Neuronal stem cell (in vitro differentiated cells): ENCODE measurements around the gene HTR3E.

ENCODE experiments used
- DNase-seq: peaks from one replicate; pipeline ENCODE4 v3.0.0-alpha.2; 2013; ENCODE audit warnings: low spot score
- H2AFZ ChIP-seq: one replicate; pipeline ENCODE4 v1.6.1; 2013; ENCODE audit warnings: mild to moderate bottlenecking, low read length, inconsistent platforms
- H2AK5ac ChIP-seq: 2 replicates; pipeline ENCODE4 v1.6.1; 2013; ENCODE audit warnings: low read depth, mild to moderate bottlenecking, inconsistent platforms, low read length, moderate library complexity, mixed read lengths
- H2BK120ac ChIP-seq: 2 replicates; pipeline ENCODE4 v1.6.1; 2013; ENCODE audit warnings: low read depth, mild to moderate bottlenecking, inconsistent platforms, low read length, moderate library complexity, mixed read lengths
- H2BK12ac ChIP-seq: one replicate; pipeline ENCODE4 v1.6.1; 2013; ENCODE audit warnings: low read length, inconsistent platforms
- H2BK15ac ChIP-seq: 2 replicates; pipeline ENCODE4 v1.6.1; 2013; ENCODE audit warnings: mild to moderate bottlenecking, low read length, inconsistent platforms, mixed read lengths
- H2BK5ac ChIP-seq: one replicate; pipeline ENCODE4 v1.6.1; 2013; ENCODE audit warnings: inconsistent platforms, mild to moderate bottlenecking, low read length, moderate library complexity
- H3K14ac ChIP-seq: one replicate; pipeline ENCODE4 v1.6.1; 2013; ENCODE audit warnings: low read length, inconsistent platforms
- H3K18ac ChIP-seq: 2 replicates; pipeline ENCODE4 v1.6.1; 2013; ENCODE audit warnings: low read length, inconsistent platforms
- H3K23ac ChIP-seq: 2 replicates; pipeline ENCODE4 v1.6.1; 2013; ENCODE audit warnings: low read depth, mild to moderate bottlenecking, mixed read lengths, low read length, inconsistent platforms; ENCODE audit not compliant: poor library complexity
- H3K27ac ChIP-seq: replicated peaks from 3 replicates; pipeline ENCODE4 v1.5.1; 2013; ENCODE audit warnings: low read length, inconsistent platforms
- H3K27me3 ChIP-seq, 3 experiments: 2 replicates each; pipeline ENCODE4 v1.6.1; 2013; ENCODE audit warnings: low read length in 3 of 3, mild to moderate bottlenecking in 2 of 3, inconsistent platforms in 1 of 3, low read depth in 1 of 3, mixed read lengths in 1 of 3, moderate library complexity in 1 of 3; ENCODE audit not compliant: control insufficient read depth in 3 of 3, insufficient read depth in 3 of 3
- H3K36me3 ChIP-seq, 2 donors: replicated peaks in 1 of 2; 2 replicates each; pipeline ENCODE4 v1.6.1; 2013; ENCODE audit warnings: low read length in 2 of 2; ENCODE audit not compliant: control insufficient read depth in 2 of 2, insufficient read depth in 2 of 2
- H3K4ac ChIP-seq: 2 replicates; pipeline ENCODE4 v1.6.1; 2013; ENCODE audit warnings: inconsistent platforms, mild to moderate bottlenecking, low read length, moderate library complexity
- H3K4me1 ChIP-seq, 2 donors: 1 replicate in 1 of 2; 2 replicates in 1 of 2; pipeline ENCODE4 v1.6.1; 2013; ENCODE audit warnings: low read length in 2 of 2, low read depth in 1 of 2; ENCODE audit not compliant: control insufficient read depth in 2 of 2, insufficient read depth in 1 of 2
- H3K4me2 ChIP-seq: one replicate; pipeline ENCODE4 v1.6.1; 2013; ENCODE audit warnings: mild to moderate bottlenecking, low read length, inconsistent platforms; ENCODE audit not compliant: insufficient read depth, poor library complexity, severe bottlenecking
- H3K4me3 ChIP-seq, 2 donors: 2 replicates each; pipeline ENCODE4 v1.5.1; 2013; ENCODE audit warnings: low read length in 2 of 2, mild to moderate bottlenecking in 2 of 2, inconsistent platforms in 1 of 2, moderate library complexity in 1 of 2
- H3K79me1 ChIP-seq: one replicate; pipeline ENCODE4 v1.6.1; 2013; ENCODE audit warnings: low read depth, mild to moderate bottlenecking, inconsistent platforms, low read length, moderate library complexity
- H3K9ac ChIP-seq: one replicate; pipeline ENCODE4 v1.6.1; 2013; ENCODE audit warnings: mild to moderate bottlenecking, low read depth, low read length, inconsistent platforms; ENCODE audit not compliant: poor library complexity
- H3K9me3 ChIP-seq, 2 donors: replicated peaks in 1 of 2; 2 replicates each; pipeline versions ENCODE3 to v1.6.1; 2013; ENCODE audit warnings: low read length in 2 of 2, mild to moderate bottlenecking in 2 of 2, inconsistent platforms in 1 of 2, low read depth in 1 of 2, mixed read lengths in 1 of 2, moderate library complexity in 1 of 2; ENCODE audit not compliant: control insufficient read depth in 2 of 2, insufficient read depth in 1 of 2
- H4K8ac ChIP-seq: one replicate; pipeline ENCODE4 v1.6.1; 2013; ENCODE audit warnings: low read depth, mild to moderate bottlenecking, inconsistent platforms, low read length, moderate library complexity
- H4K91ac ChIP-seq: one replicate; pipeline ENCODE4 v1.6.1; 2013; ENCODE audit warnings: low read length, low read depth, mild to moderate bottlenecking, inconsistent platforms; ENCODE audit not compliant: poor library complexity
- WGBS, 2 donors: extraction: QIAGEN DNeasy Blood & Tissue Kit; methylation state at CpG; one replicate each; pipeline ENCODE4 v1.1.7; 2013; ENCODE audit warnings: missing lambda C conversion rate in 2 of 2, mixed read lengths in 1 of 2; ENCODE audit not compliant: insufficient read length in 2 of 2, insufficient replicate concordance in 1 of 2; ENCODE audit errors: extremely low coverage in 2 of 2; 5-methylcytosine and 5-hydroxymethylcytosine counted together

Gene HTR3E

GRCh38 chr3:184077881-184078280, 19.0 kb upstream of the HTR3E start:
- Histone ChIP-seq H2BK15ac (no peak overlapping the region), H2AK5ac (no peak overlapping the region), H3K4me1 (peaks cover 0 to 2% of the 10 kb centered on the region in 2 donors), H4K91ac (no peak overlapping the region), H2BK5ac (no peak overlapping the region), H3K14ac (no peak overlapping the region), H3K4me3 (peak overlapping the region in 1 of 2 donors; percentile 65), H4K8ac (no peak overlapping the region), H2BK120ac (no peak overlapping the region), H3K4ac (no peak overlapping the region), H3K27me3 (peaks cover 0 to 11% (median 0%) of the 10 kb centered on the region in 3 experiments), H3K18ac (no peak overlapping the region), H3K36me3 (no peaks in the 10 kb centered on the region), H3K27ac (no peak overlapping the region), H3K4me2 (no peak overlapping the region), H3K79me1 (no peaks in the 10 kb centered on the region), H2AFZ (peak overlapping the region; percentile 0), H3K23ac (no peak overlapping the region), H3K9me3 (no peaks in the 10 kb centered on the region), H3K9ac (no peak overlapping the region), H2BK12ac (no peak overlapping the region)
- DNase-seq: no peak
- WGBS, 2 donors: no CpG with 5 or more reads among the region's 5 CpGs

GRCh38 chr3:184078851-184079250, 18.0 kb upstream of the HTR3E start:
- Histone ChIP-seq H3K36me3 (no peaks in the 10 kb centered on the region), H3K9me3 (no peaks in the 10 kb centered on the region), H3K4me3 (no peak overlapping the region), H3K79me1 (no peaks in the 10 kb centered on the region), H2BK120ac (no peak overlapping the region), H4K8ac (no peak overlapping the region), H2BK5ac (no peak overlapping the region), H2AK5ac (no peak overlapping the region), H3K4me2 (no peak overlapping the region), H3K4me1 (peaks cover 0 to 2% of the 10 kb centered on the region in 2 donors), H4K91ac (no peak overlapping the region), H3K18ac (no peak overlapping the region), H2BK12ac (no peak overlapping the region), H3K4ac (no peak overlapping the region), H3K27me3 (peaks cover 0 to 6% (median 0%) of the 10 kb centered on the region in 3 experiments), H3K27ac (no peak overlapping the region), H2BK15ac (no peak overlapping the region), H3K23ac (no peak overlapping the region), H2AFZ (no peak overlapping the region), H3K14ac (no peak overlapping the region), H3K9ac (no peak overlapping the region)
- DNase-seq: no peak
- no CpG with 5 or more reads among the region's 3 CpGs for WGBS, 2 donors

- H4K91ac ChIP-seq: no peak overlapping the region
- peak overlapping the region; percentile 12 for H2AFZ ChIP-seq
- no peak overlapping the region for H3K4me2 ChIP-seq
These were observed 15.6 kb upstream of the HTR3E start for GRCh38 chr3:184081116-184081830.

GRCh38 chr3:184082034-184082433, 14.8 kb upstream of the HTR3E start:
- Histone ChIP-seq H3K4me2 (no peak overlapping the region), H3K9me3 (no peaks in the 10 kb centered on the region), H3K4ac (no peak overlapping the region), H3K23ac (peak overlapping the region; percentile 92), H2AK5ac (no peak overlapping the region), H2BK120ac (no peak overlapping the region), H3K4me3 (no peak overlapping the region), H2AFZ (peak overlapping the region; percentile 12), H2BK12ac (no peak overlapping the region), H3K9ac (peak overlapping the region; percentile 55), H2BK15ac (no peak overlapping the region), H2BK5ac (no peak overlapping the region), H4K8ac (peak overlapping the region; percentile 94), H3K18ac (peak overlapping the region; percentile 82), H4K91ac (no peak overlapping the region), H3K27me3 (peaks cover 0 to 4% (median 0%) of the 10 kb centered on the region in 3 experiments), H3K36me3 (no peaks in the 10 kb centered on the region), H3K14ac (no peak overlapping the region), H3K27ac (no peak overlapping the region), H3K4me1 (peaks cover 0 to 2% of the 10 kb centered on the region in 2 donors), H3K79me1 (no peaks in the 10 kb centered on the region)
- WGBS, 2 donors: no CpG with 5 or more reads among the region's 10 CpGs
- no peak for DNase-seq

More at GRCh38 chr3:184081116-184081830, 15.6 kb upstream of the HTR3E start:
- peak overlapping the region; percentile 70 for H3K23ac ChIP-seq
- no peaks in the 10 kb centered on the region for H3K36me3 ChIP-seq
- H3K4me1 ChIP-seq: peaks cover 0 to 2% of the 10 kb centered on the region in 2 donors
- H4K8ac ChIP-seq: no peak overlapping the region
- no peak for DNase-seq
- H3K27me3 ChIP-seq: peaks cover 0 to 4% (median 0%) of the 10 kb centered on the region in 3 experiments
- H3K79me1 ChIP-seq: no peaks in the 10 kb centered on the region
- no peak overlapping the region for H2BK12ac ChIP-seq
- H2BK120ac ChIP-seq: no peak overlapping the region
- H3K4me3 ChIP-seq: no peak overlapping the region
- peak overlapping the region; percentile 94 for H3K4ac ChIP-seq
- H3K18ac ChIP-seq: no peak overlapping the region
- no peak overlapping the region for H2BK15ac ChIP-seq
- WGBS, 2 donors: no CpG with 5 or more reads among the region's 16 CpGs
- no peaks in the 10 kb centered on the region for H3K9me3 ChIP-seq
- H2BK5ac ChIP-seq: no peak overlapping the region
- peak overlapping the region; percentile 74 for H3K9ac ChIP-seq
- no peak overlapping the region for H3K27ac ChIP-seq
- peak overlapping the region; percentile 70 for H2AK5ac ChIP-seq
- H3K14ac ChIP-seq: no peak overlapping the region
